ENCODE results near the gene STT3B.

DNA sequence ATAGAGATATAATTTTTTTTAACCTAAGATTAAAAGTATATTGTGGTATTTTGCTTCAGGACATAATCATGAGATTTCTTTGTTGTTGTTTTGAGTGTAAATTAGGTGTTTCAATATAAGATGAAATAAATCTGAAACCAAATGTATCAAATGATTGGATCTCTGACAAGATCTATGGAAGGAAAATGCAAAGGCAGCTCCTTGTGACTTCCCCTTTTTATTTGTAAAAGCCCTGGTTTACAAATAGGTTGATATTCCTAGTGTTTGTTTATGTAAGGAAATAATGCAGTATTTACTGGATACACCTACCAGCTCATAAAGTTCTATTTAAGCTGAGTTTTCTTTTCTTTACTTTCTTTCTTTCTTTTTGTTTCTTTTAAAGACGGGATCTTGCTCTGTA, 35.9 kb downstream of the STT3B start:
- TF ChIP-seq, protein P1, sequence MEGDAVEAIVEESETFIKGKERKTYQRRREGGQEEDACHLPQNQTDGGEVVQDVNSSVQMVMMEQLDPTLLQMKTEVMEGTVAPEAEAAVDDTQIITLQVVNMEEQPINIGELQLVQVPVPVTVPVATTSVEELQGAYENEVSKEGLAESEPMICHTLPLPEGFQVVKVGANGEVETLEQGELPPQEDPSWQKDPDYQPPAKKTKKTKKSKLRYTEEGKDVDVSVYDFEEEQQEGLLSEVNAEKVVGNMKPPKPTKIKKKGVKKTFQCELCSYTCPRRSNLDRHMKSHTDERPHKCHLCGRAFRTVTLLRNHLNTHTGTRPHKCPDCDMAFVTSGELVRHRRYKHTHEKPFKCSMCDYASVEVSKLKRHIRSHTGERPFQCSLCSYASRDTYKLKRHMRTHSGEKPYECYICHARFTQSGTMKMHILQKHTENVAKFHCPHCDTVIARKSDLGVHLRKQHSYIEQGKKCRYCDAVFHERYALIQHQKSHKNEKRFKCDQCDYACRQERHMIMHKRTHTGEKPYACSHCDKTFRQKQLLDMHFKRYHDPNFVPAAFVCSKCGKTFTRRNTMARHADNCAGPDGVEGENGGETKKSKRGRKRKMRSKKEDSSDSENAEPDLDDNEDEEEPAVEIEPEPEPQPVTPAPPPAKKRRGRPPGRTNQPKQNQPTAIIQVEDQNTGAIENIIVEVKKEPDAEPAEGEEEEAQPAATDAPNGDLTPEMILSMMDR (IDR thresholded peaks at IDR 0.05), result no peak
- no peak for TF ChIP-seq EP300 (IDR thresholded peaks at IDR 0.05)

All from suprapubic skin (tissue), 3 donors.